ENCODE results near the gene AHCYL2.

GRCh38 chr7:129468547-129468946 is 243.7 kb downstream of the AHCYL2 start:
- TF ChIP-seq CTCF (IDR thresholded peaks at IDR 0.05; ENCODE audit: low read depth, low read length, poor library complexity, severe bottlenecking): no peak
- TF ChIP-seq EZH2phosphoT487 (IDR thresholded peaks at IDR 0.05; ENCODE audit: borderline replicate concordance, low read length): no peak
